RWPE2 (cell line): Measurements from ENCODE around the gene ZNF148.

Experiments
- ATAC-seq: fragments of 200-7000 bp; cut with Tn5 transposase; 3 replicates; pipeline ENCODE4 v1.9.1; 2021; ENCODE audit warnings: low read depth
- DNase-seq: peaks from one replicate; pipeline ENCODE4 v3.0.0-alpha.2; 2020; ENCODE audit warnings: low spot score
- H3K27ac ChIP-seq: fragments of 450-650 bp; 2 replicates; pipeline ENCODE4 v1.5.1; 2017; ENCODE audit warnings: mild to moderate bottlenecking; ENCODE audit not compliant: poor library complexity, severe bottlenecking
- H3K27me3 ChIP-seq: fragments of 250-450 bp; sonication (Bioruptor Pico); 2 replicates; pipeline ENCODE4 v1.5.1; 2021; ENCODE audit warnings: mild to moderate bottlenecking, moderate library complexity; ENCODE audit not compliant: insufficient read depth, poor library complexity, severe bottlenecking
- H3K36me3 ChIP-seq: fragments of 250-450 bp; sonication (Bioruptor Pico); 2 replicates; pipeline ENCODE4 v1.5.1; 2020; ENCODE audit warnings: low read depth, mild to moderate bottlenecking, moderate library complexity
- H3K4me1 ChIP-seq: fragments of 250-450 bp; sonication (Bioruptor Pico); 2 replicates; pipeline ENCODE4 v1.5.1; 2021; ENCODE audit warnings: mild to moderate bottlenecking, moderate library complexity; ENCODE audit not compliant: insufficient read depth, poor library complexity, severe bottlenecking
- H3K4me3 ChIP-seq: fragments of 250-450 bp; sonication (Bioruptor Pico); 2 replicates; pipeline ENCODE4 v1.5.1; 2021; ENCODE audit warnings: mild to moderate bottlenecking, moderate library complexity; ENCODE audit not compliant: severe bottlenecking
- H3K9me3 ChIP-seq: fragments of 250-450 bp; sonication (Bioruptor Pico); 2 replicates; pipeline ENCODE4 v1.5.1; 2021; ENCODE audit warnings: mild to moderate bottlenecking, moderate library complexity; ENCODE audit not compliant: severe bottlenecking
- CTCF ChIP-seq: fragments of 450-650 bp; IDR thresholded peaks from one replicate; pipeline ENCODE4 v1.5.1; 2017; ENCODE audit warnings: mild to moderate bottlenecking, moderate library complexity; ENCODE audit not compliant: poor library complexity, severe bottlenecking

The ZNF148 gene

GRCh38 chr3:125214738-125215137 lies 160.4 kb downstream of the ZNF148 start:
- no peak overlapping the region for H3K4me3 ChIP-seq
- H3K27me3 ChIP-seq = no peaks in the 10 kb centered on the region
- no peak overlapping the region for H3K27ac ChIP-seq
- no peaks in the 10 kb centered on the region for H3K4me1 ChIP-seq
- ATAC-seq (no peak), DNase-seq (no peak)
- H3K9me3 ChIP-seq = no peaks in the 10 kb centered on the region
- H3K36me3 ChIP-seq = no peaks in the 10 kb centered on the region
- TF ChIP-seq CTCF = no peak

- TF ChIP-seq CTCF = no peak
- no peaks in the 10 kb centered on the region for H3K36me3 ChIP-seq
- DNase-seq (no peak), ATAC-seq (no peak)
- no peak overlapping the region for H3K4me3 ChIP-seq
- H3K27me3 ChIP-seq = no peaks in the 10 kb centered on the region
- H3K27ac ChIP-seq = no peak overlapping the region
- no peaks in the 10 kb centered on the region for H3K9me3 ChIP-seq
- H3K4me1 ChIP-seq = no peaks in the 10 kb centered on the region
Measured at GRCh38 chr3:125213946-125214542, 161.1 kb downstream of the ZNF148 start.

GRCh38 chr3:125213364-125213755 lies 161.8 kb downstream of the ZNF148 start:
- Histone ChIP-seq H3K36me3 (no peaks in the 10 kb centered on the region), H3K9me3 (no peaks in the 10 kb centered on the region), H3K4me3 (no peak overlapping the region), H3K27me3 (no peaks in the 10 kb centered on the region), H3K27ac (no peak overlapping the region), H3K4me1 (no peaks in the 10 kb centered on the region)
- TF ChIP-seq CTCF = no peak
- DNase-seq (no peak), ATAC-seq (no peak)

- H3K36me3 ChIP-seq = no peaks in the 10 kb centered on the region
- no peak for TF ChIP-seq CTCF
- no peaks in the 10 kb centered on the region for H3K9me3 ChIP-seq
- H3K27ac ChIP-seq = no peak within 1 kb of the TSS
- H3K4me3 ChIP-seq = peak within 1 kb of the TSS; percentile 31
- DNase-seq (no peak), ATAC-seq (peak; percentile 50)
- H3K4me1 ChIP-seq = no peaks in the 10 kb centered on the region
- no peaks in the 10 kb centered on the region for H3K27me3 ChIP-seq
Measured at GRCh38 chr3:125212509-125213363, 162.4 kb downstream of the ZNF148 start, which contains the start of gene SLC12A8. SLC12A8 (minus strand) TSS chr3:125212748; CDS start chr3:125211349, 1,399 bp downstream.
